ENCODE results near the gene AMACR.
"Not testable (repeated sequence)": the region's sequence is repeated elsewhere in the genome, so short reads cannot be mapped to it uniquely, and the experiment has no call there.

The AMACR gene

DNA sequence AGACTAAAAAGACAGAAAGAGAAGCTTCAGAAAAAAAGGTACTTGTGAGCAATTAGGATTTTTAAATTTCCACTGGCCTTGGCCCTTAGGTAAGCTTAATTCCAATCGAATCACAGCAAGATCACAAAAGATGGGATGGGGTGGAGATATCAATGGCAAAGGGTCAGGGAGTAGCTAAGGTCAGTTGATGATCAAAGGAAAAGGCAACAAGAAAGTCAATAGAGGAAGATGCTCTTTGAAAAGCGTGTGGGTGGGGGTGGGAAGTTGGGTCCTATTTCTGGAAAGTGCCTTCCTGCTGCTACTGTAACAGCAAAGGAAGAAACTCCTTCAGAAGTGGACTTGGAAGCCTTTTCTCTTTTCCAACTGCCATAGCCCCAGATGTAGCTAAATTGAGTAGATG, 27.9 kb upstream of the AMACR start:
- no peak for DNase-seq

DNA sequence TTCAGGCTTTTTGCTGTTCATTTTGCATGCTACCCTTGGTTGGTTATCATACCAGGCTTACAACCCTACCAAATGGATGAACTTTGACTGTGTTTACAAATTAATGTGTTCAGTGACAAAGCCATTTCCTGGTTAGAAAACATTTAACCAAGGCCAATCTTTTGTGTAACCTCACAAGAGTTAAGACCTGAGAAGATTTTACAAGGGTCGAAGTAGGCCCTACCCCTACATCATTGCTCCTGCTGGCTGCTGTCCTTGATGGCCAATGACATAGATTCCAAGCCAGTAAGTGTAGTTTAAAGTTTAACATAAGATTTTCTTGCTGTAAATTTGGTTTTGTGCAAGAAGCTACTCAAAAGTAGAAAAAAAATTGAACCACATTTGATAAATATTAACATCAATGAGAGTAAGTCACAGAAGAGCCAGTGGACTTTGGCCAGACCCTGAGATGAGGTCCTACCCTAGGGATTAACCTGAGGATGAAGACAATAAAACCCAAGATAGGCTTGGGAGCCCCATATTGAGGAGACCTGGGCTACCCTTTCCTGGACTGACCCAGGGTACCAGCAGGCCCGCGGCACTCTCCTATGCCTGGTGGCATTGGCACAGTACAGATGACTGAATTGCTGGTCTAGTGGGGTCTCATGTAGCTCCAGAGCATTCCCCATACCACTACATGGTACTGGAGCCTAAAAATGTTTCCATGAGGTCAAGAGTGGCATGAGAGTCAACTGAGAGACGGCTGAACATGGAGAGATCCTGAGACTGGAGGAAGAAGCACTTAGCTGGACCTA, 26.9 kb upstream of the AMACR start:
- no peak for DNase-seq

DNA sequence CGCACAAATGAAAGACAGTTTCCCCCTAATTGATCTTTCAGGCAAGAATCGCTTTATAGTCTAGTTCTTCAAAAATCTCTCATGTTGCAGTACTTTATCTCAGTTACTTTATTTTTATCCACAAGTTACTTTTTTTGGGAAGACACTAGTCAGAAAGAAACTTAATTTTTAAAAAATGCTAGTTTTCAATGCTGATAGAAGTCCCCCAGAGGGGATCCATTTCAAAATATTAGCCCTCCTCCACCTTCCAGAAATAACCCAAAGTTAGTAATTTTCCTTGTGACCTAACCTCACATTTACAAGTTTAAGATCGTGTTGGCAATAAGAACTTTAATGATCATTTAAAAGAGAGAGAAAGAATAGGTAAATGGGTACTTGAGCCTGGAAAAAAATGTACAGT, 24.1 kb upstream of the AMACR start:
- no peak for DNase-seq

DNA sequence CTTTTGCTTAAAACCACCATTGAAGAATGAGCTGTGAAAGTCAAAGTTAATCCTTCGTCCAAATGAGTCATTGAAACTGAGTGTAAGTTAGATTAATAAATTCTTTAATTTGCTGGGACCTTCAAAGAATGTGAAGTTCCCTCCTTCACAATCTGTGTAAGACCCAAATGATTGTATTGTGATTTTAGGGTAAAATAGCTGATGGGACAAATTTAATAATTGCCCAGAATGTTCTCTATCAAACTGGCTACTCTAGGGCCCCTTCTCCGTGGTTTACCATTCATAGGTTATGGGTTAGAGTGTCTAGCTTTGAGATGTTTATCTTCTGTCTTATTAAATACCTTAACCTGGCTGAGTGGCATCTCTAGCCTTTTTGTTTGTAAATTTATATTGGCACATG, 23.3 kb upstream of the AMACR start:
- no peak for DNase-seq

DNA sequence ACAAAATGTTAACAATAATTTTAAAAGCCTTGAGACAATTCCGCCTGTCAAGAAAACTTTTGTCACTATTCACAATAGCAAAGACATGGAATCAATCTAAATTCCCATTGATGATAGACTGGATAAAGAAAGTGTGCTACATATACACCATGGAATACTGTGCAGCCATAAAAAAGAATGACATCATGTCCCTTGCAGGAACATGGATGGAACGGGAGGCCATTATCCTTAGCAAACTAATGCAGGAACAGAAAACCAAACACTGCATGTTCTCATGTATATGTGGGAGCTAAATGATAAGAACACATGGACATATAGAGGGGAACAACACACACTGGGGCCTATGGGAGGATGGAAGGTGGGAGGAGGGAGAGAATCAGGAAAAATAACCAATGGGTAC, 22.7 kb upstream of the AMACR start:
- not testable (repeated sequence) for DNase-seq

DNA sequence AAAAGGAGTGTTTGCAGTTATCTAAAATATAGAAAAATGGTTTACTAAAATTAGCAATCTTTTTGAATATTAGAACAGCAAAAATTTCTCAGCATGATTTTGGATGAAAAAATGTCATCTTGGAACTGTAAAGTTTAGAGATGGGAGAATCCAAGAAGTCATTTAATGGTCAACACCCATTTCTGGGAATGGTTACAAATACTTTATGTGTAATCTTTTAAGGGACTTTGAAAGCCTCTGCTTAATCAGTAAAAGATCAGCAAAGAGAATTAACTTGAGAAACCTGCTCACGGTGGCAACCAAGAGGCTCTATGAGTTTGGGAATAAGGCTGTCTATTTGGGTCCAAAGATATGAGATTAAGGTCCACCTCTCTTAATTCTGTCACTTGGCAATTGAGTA, 22.2 kb upstream of the AMACR start:
- no peak for DNase-seq

DNA sequence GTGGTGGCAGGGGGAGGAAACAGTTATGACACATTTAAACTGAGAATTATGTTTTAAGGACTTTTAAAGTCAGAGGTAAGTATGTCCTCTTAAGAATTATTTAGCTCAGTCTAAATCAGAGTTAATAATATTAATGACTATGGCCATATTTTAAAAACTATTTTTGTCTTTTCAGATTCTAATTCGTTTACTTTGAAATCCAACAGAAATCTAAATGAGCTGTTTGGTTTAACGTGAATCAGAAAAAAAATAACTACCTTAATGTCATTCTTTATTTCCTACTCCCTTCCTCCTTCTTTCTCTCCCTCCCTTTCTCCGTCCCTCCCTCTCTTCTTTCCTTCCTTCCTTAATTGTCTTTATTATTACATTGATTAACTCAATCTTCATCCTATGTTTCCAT, 20.5 kb upstream of the AMACR start:
- DNase-seq: no peak

DNA sequence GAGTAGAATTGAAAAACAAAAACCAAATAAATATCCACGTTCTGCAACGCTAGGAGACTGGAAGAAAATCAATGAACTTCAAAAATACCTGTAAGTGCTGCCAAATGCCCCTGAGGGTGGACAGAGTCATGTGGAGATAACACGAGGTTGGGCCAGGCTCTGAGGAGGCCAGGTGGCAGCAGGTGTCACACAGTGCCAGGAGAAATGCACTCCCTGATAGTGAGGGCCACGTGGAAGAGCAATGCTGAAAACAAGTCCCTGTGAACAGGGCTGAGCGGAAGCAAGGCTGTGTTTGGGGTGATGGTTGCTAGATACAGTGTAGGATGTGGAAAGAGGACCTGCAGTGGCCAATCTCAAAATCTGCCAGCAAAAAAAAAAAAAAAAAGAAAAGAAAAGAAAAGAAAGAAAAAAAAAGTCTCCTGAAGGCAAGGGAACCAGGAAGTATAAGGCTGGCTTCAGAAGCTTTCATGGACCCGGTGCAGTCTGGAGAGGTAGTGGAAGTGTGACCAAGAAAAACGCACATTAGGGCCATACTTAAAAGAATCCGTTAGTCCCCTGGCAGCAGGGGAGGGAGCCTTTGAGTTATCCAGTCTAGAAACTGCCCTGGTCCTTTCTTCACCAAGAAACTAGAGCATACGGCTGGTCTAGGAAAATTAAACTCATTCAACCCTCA, 18.4 kb upstream of the AMACR start:
- DNase-seq: no peak

DNA sequence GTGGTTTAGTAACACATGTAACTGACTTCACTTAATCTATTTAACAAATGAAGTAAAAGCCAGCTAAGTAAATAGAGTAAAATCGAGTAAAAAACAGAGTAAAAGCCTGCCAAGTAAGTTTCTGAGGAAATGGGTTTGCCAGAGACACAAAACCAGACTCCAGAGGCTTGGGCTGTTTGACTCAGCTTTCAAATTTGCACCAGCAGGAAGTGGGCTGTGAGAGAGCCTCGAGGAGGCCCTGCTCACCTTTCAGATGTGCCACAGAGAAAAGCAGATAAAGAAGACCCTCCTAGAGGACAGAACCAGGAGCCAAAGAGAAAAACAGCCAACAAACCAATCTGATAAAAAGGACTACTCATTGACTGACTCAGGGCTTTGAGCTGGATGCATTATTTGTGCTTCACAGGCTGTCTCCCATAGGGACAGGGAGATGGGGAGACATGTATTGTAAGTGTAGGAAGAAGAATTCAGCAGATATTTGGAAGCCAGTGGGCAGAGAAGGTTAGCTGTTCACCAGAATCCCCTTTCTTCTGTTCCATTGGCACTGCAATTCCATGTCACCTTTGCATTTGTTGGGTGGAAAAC, 14.4 kb upstream of the AMACR start:
- DNase-seq: no peak

DNA sequence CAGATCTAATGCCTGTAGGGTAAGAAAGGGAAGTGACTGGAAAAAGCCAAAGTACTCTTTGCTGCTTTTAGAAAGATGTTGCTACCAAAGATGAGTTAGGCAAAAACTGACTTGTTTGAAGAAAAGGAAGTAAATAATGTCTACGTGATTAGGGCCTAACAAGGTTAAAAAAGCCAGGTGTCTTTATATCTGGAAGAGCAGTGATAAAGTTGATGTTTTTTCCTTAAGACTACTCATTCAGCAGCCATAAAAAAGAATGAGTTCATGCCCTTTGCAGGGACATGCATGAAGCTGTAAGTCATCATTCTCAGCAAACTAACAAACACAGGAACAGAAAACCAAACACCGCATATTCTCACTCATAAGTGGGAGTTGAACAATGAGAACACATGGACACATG, 13.5 kb upstream of the AMACR start:
- DNase-seq: no peak

DNA sequence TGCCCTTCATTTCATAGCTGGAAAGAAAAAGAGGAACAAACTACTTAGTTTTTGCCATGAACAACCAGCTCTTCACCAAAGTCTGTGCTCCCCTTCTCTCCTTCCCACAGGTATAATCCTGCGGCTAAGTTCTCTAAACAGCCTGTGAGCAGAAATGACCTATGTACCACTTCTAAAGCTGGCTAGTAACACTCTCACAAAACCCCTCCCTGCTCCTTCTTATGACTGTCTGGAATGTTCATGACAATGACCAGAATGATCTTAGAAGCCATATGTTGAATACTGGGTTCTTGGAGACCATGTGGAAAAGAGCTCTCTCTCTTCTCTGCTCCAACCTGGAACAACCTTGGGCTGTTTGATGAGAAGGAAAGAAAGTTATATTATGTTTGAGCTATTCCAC, 12.9 kb upstream of the AMACR start:
- no peak for DNase-seq

DNA sequence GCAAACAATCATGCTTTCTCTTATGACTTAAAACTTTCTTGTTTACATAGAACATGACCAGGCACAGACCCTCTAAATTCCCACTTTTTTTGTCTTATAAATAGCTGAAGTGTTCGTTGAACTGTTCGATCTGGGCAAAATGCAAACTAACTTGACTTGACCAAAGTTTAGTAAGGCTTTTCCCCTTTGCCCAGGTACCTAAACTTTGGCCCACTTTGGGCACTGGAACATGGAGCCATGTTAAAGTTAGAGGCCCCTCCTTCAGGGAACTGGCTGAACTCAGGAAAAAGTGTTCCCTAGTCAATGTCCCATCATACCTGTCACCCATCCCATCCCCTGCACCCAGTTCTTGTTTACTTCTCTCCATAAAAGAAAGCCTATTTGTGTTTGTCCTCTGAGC, 9.4 kb upstream of the AMACR start:
- DNase-seq: no peak

DNA sequence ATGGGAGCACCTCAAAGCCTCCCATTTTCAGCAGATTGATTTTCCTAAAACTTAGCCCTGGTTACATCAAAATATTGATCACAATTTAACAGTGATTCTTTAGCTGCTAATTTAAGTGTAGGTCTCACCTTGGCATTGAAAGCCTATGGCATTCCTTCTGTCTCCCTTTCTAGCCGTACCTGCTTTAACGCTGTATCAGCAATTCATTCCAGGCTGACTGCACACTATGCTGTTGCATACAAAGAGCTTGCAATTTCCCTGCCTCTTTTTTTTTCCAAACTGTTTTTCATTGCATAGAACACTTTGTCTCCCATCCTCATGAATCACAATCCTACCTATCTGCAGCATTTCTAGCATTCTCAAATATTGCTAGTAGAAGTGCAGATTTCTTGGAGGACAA, 8.9 kb upstream of the AMACR start:
- DNase-seq: no peak

DNA sequence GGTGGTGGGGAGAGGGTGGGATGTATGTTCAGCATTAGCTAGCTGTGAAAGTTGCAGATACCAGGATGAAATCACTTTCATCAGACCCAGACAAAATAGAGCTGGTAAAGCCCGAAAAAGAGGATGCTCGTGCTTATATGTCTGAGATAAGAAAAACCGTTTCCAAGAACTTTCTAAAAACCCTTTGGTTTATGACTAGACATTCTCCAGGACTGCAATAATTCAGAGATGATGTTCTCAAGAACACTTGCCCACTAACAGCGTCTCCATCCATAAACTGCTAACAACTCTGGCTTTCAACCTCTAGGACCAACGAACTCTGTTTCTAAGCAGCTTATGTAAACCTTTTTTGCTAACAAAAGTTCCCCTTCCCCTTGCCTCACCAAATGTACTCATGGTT, 8.4 kb upstream of the AMACR start:
- no peak for DNase-seq

DNA sequence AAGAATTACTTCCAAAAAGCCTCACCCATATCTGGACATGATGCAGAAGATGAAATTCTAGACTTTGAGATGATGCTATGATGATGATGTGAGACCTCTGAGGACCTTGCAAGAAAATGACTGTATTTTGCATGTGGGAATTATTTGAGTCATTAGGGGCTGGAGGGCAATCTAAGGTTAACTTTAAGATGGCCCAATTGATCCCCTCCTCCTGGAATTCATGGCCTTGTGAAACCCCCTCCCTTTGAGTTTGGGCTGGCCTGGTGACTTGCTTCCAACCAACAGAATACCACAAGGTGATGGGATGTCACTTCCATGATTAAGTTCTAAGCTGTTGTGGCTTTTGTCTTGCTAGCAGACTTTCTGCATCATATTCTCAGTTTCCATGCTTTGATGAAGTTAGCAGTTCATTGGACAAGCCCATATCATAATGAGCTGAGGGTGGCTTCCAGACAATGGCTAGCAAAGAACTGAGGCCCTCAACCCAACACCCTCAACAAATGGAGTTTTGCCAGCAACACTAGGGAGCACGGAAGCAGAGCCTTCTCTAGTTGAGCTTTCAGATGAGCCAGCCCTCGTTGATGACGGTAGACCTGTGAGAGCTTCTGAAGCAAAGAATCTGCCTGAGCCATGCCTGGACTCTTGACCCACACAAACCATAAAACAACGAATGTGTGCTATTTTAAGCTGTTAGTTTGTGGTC, 7.4 kb upstream of the AMACR start:
- no peak for DNase-seq

DNA sequence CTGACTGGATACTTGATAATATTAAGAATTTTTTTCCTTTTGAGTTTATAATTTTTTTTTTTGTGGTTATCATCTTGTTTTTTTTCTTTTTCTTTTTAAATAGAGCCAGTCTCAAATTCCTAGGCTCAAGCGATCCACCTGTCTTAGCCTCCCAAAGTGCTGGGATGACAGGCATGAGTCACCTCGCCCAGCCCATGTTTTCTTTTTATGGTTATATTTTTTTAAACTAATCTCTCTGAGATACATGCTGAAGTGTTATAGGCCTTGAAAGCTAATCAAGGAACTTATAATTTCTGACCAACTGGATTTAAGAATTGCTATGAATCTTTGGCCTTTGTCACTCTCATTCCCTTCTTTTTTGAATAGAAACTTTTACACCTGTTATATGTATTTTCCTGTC, 6.8 kb upstream of the AMACR start:
- DNase-seq: no peak

DNA sequence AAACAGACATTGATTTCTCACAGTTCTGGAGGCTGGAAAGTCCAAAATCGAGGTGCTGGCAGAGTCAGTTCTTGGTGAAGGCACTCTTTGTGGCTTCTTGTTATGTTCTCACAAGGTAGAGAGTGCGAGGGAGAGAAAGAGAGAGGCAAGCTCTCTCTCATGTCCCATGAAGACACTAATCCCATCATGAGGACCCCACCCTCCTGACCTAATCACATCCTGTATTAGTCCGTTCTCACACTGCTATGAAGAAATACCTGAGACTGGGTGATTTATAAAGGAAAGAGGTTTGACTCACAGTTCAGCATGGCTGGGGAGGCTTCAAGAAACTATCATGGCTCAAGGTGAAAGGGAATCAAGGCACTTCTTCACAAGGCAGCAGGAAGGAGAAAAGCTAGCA, 5.7 kb upstream of the AMACR start:
- DNase-seq: no peak

DNA sequence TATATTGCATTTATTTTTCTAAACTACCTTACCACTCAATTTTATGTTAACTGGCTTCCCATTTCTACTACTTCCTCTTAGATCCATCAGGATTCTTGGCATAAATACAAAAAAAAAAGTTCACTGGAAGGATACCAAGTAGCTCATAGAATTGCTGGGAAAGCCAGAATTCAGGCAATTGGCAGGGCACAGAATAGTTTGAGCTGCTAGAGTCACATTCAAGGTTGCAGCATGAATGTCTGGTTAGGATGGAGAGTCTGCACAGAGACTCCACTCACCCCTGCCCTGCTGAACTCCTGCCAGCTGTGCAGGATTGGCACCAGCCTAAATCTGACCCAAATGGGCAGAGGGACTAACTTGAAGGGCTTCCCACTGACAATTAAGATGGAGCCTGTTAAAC, 4.9 kb upstream of the AMACR start:
- no peak for DNase-seq

DNA sequence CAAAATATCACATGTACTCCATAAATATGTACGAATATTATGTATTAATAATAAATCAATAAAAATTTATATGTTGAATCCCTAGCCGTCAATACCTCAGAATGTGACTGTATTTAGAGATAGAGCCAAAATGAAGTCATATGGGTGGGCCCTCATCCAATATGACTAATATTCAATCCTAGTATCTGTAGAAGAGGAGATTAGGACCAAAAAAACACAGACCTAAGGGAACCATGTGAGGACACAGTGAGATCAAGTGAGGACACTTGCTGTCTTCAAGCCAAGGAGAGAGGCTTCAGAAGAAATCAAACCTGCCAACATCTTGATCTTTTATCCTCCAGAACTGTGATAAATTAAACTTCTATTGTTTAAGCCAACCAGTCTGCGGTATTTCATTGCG, 3.7 kb upstream of the AMACR start:
- DNase-seq: no peak

DNA sequence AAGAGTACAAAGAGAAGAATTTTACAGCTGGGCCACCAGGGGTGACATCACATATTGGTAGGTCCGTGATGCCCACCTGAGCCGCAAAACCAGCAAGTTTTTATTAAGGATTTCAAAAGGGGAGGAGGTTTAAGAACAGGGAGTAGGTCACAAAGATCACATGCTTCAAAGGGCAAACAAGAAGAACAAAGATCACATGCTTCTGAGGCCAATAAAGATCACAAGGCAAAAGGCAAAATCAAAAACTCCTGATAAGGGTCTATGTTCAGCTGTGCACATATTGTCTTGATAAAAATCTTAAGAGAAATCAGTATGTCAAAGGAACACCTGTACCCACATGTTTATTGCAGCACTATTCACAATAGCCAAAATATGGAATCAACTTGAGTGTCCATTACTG, 2.3 kb upstream of the AMACR start:
- DNase-seq: not testable (repeated sequence)

DNA sequence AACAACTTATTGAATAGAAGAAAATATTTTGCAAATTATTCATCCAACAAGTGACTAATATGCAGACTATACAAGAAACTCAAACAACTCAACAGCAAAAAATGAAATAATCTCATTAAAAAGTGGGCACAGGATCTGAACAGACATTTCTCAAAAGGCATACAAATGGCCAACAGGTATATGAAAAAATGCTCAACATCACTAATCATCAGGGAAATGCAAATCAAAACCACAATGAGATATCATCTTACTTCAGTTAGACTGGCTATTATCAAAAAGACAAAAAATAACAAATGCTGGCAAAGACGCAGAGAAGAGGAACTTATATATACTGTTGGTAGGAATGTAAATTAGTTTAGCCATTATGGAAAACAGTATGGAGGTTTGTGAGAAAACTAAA, 1.8 kb upstream of the AMACR start:
- DNase-seq: no peak

DNA sequence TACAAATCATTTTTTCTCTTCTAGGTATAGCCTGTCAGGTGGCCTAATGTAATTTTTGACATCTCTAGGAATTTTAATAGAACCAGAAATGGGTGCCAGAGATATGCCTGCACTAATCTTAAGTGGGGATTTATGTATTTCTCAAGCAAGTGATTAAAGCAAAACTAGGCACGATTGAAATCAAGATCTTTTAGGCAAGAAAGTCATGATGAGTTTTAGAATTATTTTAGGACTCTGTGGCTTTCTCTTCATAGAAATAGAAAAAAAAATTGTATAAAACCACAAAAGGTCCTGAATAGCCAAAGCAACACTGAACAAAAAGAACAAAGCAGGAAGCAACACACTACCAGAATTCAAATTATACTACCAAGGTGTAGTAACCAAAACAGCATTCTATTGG, 952 bp upstream of the AMACR start:
- peak; percentile 67 for DNase-seq

DNA sequence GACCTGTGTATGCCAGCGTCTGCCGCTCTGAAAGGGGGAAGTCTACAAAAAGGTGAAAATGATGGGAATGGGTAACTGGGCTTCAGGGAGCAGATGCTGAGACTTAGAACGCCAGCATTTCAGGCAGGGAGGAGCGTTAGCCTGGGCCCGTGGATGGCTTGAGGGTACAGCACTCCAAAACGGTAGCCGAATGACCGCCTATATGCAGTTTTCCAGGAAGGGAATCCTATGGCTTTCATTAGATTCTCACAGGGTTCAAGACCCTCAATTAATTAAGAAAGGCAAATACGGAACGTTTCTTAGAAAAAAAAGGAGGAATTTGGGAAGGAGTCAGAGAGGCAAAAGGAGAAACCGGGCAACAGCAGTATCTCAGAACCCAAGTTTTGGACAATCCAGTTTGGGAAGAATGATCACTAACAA, 639 bp downstream of the AMACR start:
- DNase-seq: no peak

DNA sequence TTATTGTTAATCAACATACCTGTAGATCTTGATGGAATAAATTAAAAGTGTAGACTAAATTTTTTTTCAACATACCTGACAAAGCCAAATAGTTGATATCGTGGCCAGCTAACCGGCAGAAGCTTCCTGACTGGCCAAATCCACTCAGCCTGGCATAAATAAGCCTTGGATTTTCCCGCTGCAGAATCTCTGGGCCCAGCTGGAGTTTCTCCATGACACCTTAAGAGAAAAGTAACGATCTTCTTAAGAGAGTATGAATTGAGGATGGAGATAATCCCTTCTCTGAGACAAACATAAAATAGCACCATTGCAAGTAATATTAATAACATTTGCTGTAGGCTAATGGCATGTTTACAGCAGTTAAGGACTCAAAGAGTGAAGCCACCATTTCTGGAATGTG, 2.2 kb downstream of the AMACR start:
- no peak for DNase-seq

All from NCI-H1694 treated with DMSO at 0.1 percent for 48 hours (cell line).